IMR-90 (cell line): ENCODE data around the gene IFNAR2. TPM values are rescaled to one million over a fixed set of nuclear protein-coding genes. Genes with fewer than 3 reads are reported as not detected.

ENCODE experiments used
- ATAC-seq: fragments of 200-7000 bp; cut with Tn5 transposase; 2 replicates; pipeline ENCODE4 v1.9.1; 2020; ENCODE audit warnings: low read depth, mild to moderate bottlenecking, moderate library complexity
- BruUV-seq: library from RNA; stranded (reverse); fragments of 400-500 nt; replicated peaks from 2 replicates; lab custom pipeline; 2021; lab: Mats Ljungman, UMichigan
- CTCF ChIA-PET: fragments of 300-600 bp; formaldehyde crosslinking; extraction: SDS; loops from one replicate; lab custom pipeline; 2021; ENCODE audit warnings: antibody characterized with exemption; lab: Yijun Ruan, JAX
- POLR2A ChIA-PET: fragments of 300-600 bp; sonication (Branson Sonifier 250); formaldehyde crosslinking; loops from one replicate; lab custom pipeline; 2022; ENCODE audit warnings: antibody characterized with exemption; ENCODE audit not compliant: unreplicated experiment; lab: Charles Lee
- DNase-seq: peaks from one replicate; pipeline ENCODE4 v3.0.0; 2013
- H2AFZ ChIP-seq: replicated peaks from 2 replicates; pipeline ENCODE3; 2013; ENCODE audit warnings: low read length, mild to moderate bottlenecking; ENCODE audit not compliant: poor library complexity
- H2AK5ac ChIP-seq: 2 replicates; pipeline ENCODE4 v1.6.1; 2013; ENCODE audit warnings: low read depth, low read length, inconsistent platforms
- H2AK9ac ChIP-seq: replicated peaks from 2 replicates; pipeline ENCODE3; 2013; ENCODE audit warnings: mild to moderate bottlenecking, low read depth, low read length, moderate library complexity; ENCODE audit not compliant: poor library complexity
- H2BK120ac ChIP-seq: 2 replicates; pipeline ENCODE4 v1.6.1; 2013; ENCODE audit warnings: low read depth, low read length, inconsistent platforms
- H2BK15ac ChIP-seq: 3 replicates; pipeline ENCODE4 v1.6.1; 2013; ENCODE audit warnings: low read depth, low read length, inconsistent platforms
- H2BK20ac ChIP-seq: 2 replicates; pipeline ENCODE4 v1.6.1; 2013; ENCODE audit warnings: low read depth, mild to moderate bottlenecking, inconsistent platforms, low read length, moderate library complexity
- H2BK5ac ChIP-seq: 2 replicates; pipeline ENCODE4 v1.6.1; 2013; ENCODE audit warnings: mild to moderate bottlenecking, low read depth, low read length, inconsistent platforms; ENCODE audit not compliant: poor library complexity, severe bottlenecking
- H3K14ac ChIP-seq: replicated peaks from 2 replicates; pipeline ENCODE4 v1.6.1; 2013; ENCODE audit warnings: low read depth, low read length, inconsistent platforms
- H3K18ac ChIP-seq: 2 replicates; pipeline ENCODE4 v1.6.1; 2013; ENCODE audit warnings: low read depth, low read length, control low read depth
- H3K23ac ChIP-seq: 2 replicates; pipeline ENCODE4 v1.6.1; 2013; ENCODE audit warnings: low read depth, low read length, inconsistent platforms
- H3K27ac ChIP-seq: 2 replicates; pipeline ENCODE4 v1.5.1; 2013; ENCODE audit warnings: mild to moderate bottlenecking, control low read depth, low read length; ENCODE audit not compliant: insufficient read depth
- H3K27me3 ChIP-seq: 2 replicates; pipeline ENCODE4 v1.6.1; 2013; ENCODE audit warnings: low read length; ENCODE audit not compliant: control insufficient read depth, insufficient read depth
- H3K36me3 ChIP-seq: 2 replicates; pipeline ENCODE4 v1.6.1; 2013; ENCODE audit warnings: low read length, mixed read lengths; ENCODE audit not compliant: control insufficient read depth, insufficient read depth
- H3K4ac ChIP-seq: 2 replicates; pipeline ENCODE4 v1.6.1; 2013; ENCODE audit warnings: low read depth, low read length, inconsistent platforms
- H3K4me1 ChIP-seq: 2 replicates; pipeline ENCODE4 v1.6.1; 2013; ENCODE audit warnings: low read length, mixed read lengths; ENCODE audit not compliant: control insufficient read depth, insufficient read depth
- H3K4me2 ChIP-seq: 2 replicates; pipeline ENCODE4 v1.6.1; 2013; ENCODE audit warnings: low read depth, mild to moderate bottlenecking, control low read depth, low read length, moderate library complexity
- H3K4me3 ChIP-seq: 2 replicates; pipeline ENCODE4 v1.5.1; 2013; ENCODE audit warnings: low read depth, mild to moderate bottlenecking, control low read depth, low read length, moderate library complexity; ENCODE audit not compliant: insufficient read depth
- H3K56ac ChIP-seq: 2 replicates; pipeline ENCODE4 v1.6.1; 2013; ENCODE audit warnings: low read length, inconsistent platforms; ENCODE audit not compliant: insufficient read depth; ENCODE audit errors: extremely low read depth
- H3K79me1 ChIP-seq, 2 experiments: 2 replicates each; pipeline ENCODE4 v1.6.1; 2013; ENCODE audit warnings: low read length in 2 of 2, inconsistent platforms in 1 of 2, low read depth in 1 of 2
- H3K9ac ChIP-seq: 2 replicates; pipeline ENCODE4 v1.6.1; 2013; ENCODE audit warnings: low read depth, low read length, control low read depth
- H3K9me1 ChIP-seq: 2 replicates; pipeline ENCODE4 v1.6.1; 2013; ENCODE audit warnings: low read length, inconsistent platforms; ENCODE audit not compliant: insufficient read depth
- H3K9me3 ChIP-seq: 2 replicates; pipeline ENCODE4 v1.6.1; 2013; ENCODE audit warnings: low read length; ENCODE audit not compliant: control insufficient read depth, insufficient read depth
- H4K20me1 ChIP-seq: 2 replicates; pipeline ENCODE4 v1.6.1; 2013; ENCODE audit warnings: low read length, inconsistent platforms; ENCODE audit not compliant: insufficient read depth
- H4K5ac ChIP-seq: 2 replicates; pipeline ENCODE4 v1.6.1; 2013; ENCODE audit warnings: mild to moderate bottlenecking, low read depth, low read length, control low read depth
- H4K8ac ChIP-seq, 2 experiments: 2 replicates each; pipeline ENCODE4 v1.6.1; 2013; ENCODE audit warnings: low read depth in 2 of 2, low read length in 2 of 2, control low read depth in 1 of 2, inconsistent platforms in 1 of 2
- H4K91ac ChIP-seq: 2 replicates; pipeline ENCODE4 v1.6.1; 2013; ENCODE audit warnings: low read depth, low read length, inconsistent platforms; ENCODE audit not compliant: insufficient read depth
- BHLHE40 ChIP-seq: fragments of 150-350 bp; IDR thresholded peaks from 2 replicates; pipeline ENCODE4 v1.6.1; 2016; ENCODE audit warnings: mild to moderate bottlenecking, low read depth, low read length
- CEBPB ChIP-seq: IDR thresholded peaks from 2 replicates; pipeline ENCODE4 v1.6.1; 2012; ENCODE audit warnings: low read depth, low read length, improper control_type of control experiment
- CHD1 ChIP-seq: IDR thresholded peaks from 2 replicates; pipeline ENCODE4 v1.6.1; 2012; ENCODE audit warnings: low read depth, low read length, improper control_type of control experiment
- MAFK ChIP-seq: IDR thresholded peaks from 2 replicates; pipeline ENCODE4 v1.6.1; 2012; ENCODE audit warnings: low read depth, low read length, improper control_type of control experiment
- MXI1 ChIP-seq: IDR thresholded peaks from 2 replicates; pipeline ENCODE4 v1.6.1; 2012; ENCODE audit warnings: low read depth, mild to moderate bottlenecking, low read length, moderate library complexity, borderline replicate concordance
- NFE2L2 ChIP-seq: fragments of 150-350 bp; IDR thresholded peaks from 2 replicates; pipeline ENCODE4 v1.6.1; 2016; ENCODE audit warnings: low read depth, mild to moderate bottlenecking, low read length
- POLR2A ChIP-seq: IDR thresholded peaks from 2 replicates; pipeline ENCODE4 v1.6.1; 2012; ENCODE audit warnings: mild to moderate bottlenecking, low read depth, low read length
- RAD21 ChIP-seq: IDR thresholded peaks from 2 replicates; pipeline ENCODE4 v1.6.1; 2012; ENCODE audit warnings: low read length, improper control_type of control experiment
- RCOR1 ChIP-seq: IDR thresholded peaks from 2 replicates; pipeline ENCODE4 v1.6.1; 2012; ENCODE audit warnings: mild to moderate bottlenecking, low read length, improper control_type of control experiment; ENCODE audit not compliant: insufficient replicate concordance
- RFX5 ChIP-seq: IDR thresholded peaks from 2 replicates; pipeline ENCODE4 v1.8.0; 2012; ENCODE audit warnings: low read depth, mild to moderate bottlenecking, low read length, moderate library complexity
- SMC3 ChIP-seq: fragments of 150-350 bp; IDR thresholded peaks from 2 replicates; pipeline ENCODE4 v1.6.1; 2016; ENCODE audit warnings: low read depth, mild to moderate bottlenecking, antibody characterized with exemption, low read length, moderate library complexity
- whole genome bisulfite sequencing, 2 experiments: methylation state at CpG; one replicate each; pipeline versions ENCODE4 v1.1.5 to v1.1.7; 2013; ENCODE audit warnings: missing lambda C conversion rate in 2 of 2; ENCODE audit not compliant: insufficient read length in 1 of 2; ENCODE audit errors: extremely low coverage in 2 of 2; 5-methylcytosine and 5-hydroxymethylcytosine counted together
- dilution Hi-C: fragments of 300-500 bp; cut with HindIII; formaldehyde crosslinking; loops from one replicate; pipeline ENCODE4 v1.14.3; 2018; ENCODE audit warnings: low sequenced_read_pairs; ENCODE audit not compliant: unreplicated experiment
- in situ Hi-C: fragments of 300-500 bp; cut with MboI; formaldehyde crosslinking; loops from 3 replicates; pipeline ENCODE4 v1.14.3; 2019; ENCODE audit warnings: low sequenced_read_pairs, inconsistent platforms, mixed read lengths
- intact Hi-C: fragments of 100-400 bp; cut with micrococcal nuclease; formaldehyde crosslinking; loops from 2 replicates; pipeline ENCODE4 v1.10.0; 2022
- polyA plus RNA-seq, 3 experiments: library from polyadenylated mRNA; depleted of rRNA; stranded (reverse); fragments of >200 nt; gene quantifications; 2 replicates each; pipeline ENCODE4 v1.2.3, GENCODE V29; 2012; ENCODE audit warnings: low replicate concordance in 1 of 3
- total RNA-seq: library from RNA; depleted of rRNA; stranded (reverse); fragments of >200 nt; gene quantifications from 2 replicates; pipeline ENCODE4 v1.2.3, GENCODE V29; 2012
- TF ChIP-seq, protein P1 (sequence below): conservative IDR thresholded peaks from 2 replicates; pipeline ENCODE4 v1.5.1; 2012; ENCODE audit warnings: mild to moderate bottlenecking, low read depth, low read length, improper control_type of control experiment

The IFNAR2 gene
- total and polyA plus RNA-seq, 2 of the 4 experiments (the other 2 are of a cell fraction) = 6.3 to 13.9 TPM

DNA sequence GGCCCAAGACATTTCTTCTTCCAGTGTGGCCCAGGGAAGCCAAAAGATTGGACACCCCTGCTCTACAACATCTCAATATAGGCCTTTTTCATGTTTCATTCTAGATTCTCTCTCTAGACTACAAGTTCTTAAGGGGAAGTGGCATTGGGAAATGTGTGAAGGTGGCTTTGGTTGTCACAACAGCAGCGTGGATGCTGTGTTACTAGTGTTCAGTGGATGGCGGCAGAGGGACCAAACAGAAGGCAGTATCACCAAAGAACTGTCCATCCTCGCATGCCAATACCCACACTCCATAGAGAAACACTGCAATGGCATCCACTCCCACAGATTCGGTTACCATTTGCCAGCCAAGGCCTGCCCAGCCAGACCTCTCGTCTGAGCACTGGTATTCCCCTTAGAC is 24.3 kb upstream of the IFNAR2 start:
- in situ Hi-C loops = no loop called here

More for the DNA sequence above, 24.3 kb upstream of the IFNAR2 start:
- Histone ChIP-seq H3K9me3 (no peaks in the 10 kb centered on the region; the same call in 1 of the 2 replicates), H3K27ac (no peak overlapping the region), H2AK5ac (peak overlapping the region; percentile 44), H3K4me1 (peaks cover 10% of the 10 kb centered on the region), H2BK120ac (no peak overlapping the region), H3K27me3 (no peaks in the 10 kb centered on the region), H2AK9ac (peak overlapping the region; percentile 80), H4K5ac (no peak overlapping the region), H2BK15ac (peak overlapping the region; percentile 41; the same call in 1 of the 3 replicates), H4K20me1 (peaks cover 8% of the 10 kb centered on the region), H2AFZ (peak overlapping the region; percentile 68), H2BK20ac (no peak overlapping the region), H3K9me1 (peaks cover 13% of the 10 kb centered on the region), H3K36me3 (no peaks in the 10 kb centered on the region), H3K4me3 (no peak overlapping the region), H4K91ac (no peak overlapping the region; the same call in 1 of the 2 replicates), H3K4ac (peak overlapping the region; percentile 37), H3K79me1 (no peaks in the 10 kb centered on the region), H2BK5ac (peak overlapping the region; percentile 23), H3K4me2 (no peak overlapping the region), H3K9ac (no peak overlapping the region), H4K8ac (no peak overlapping the region), H3K56ac (no peak overlapping the region), H3K18ac (no peak overlapping the region), H3K23ac (no peak overlapping the region), H3K14ac (no peak overlapping the region)
- dilution Hi-C loops (no loop called here), intact Hi-C loops (no loop called here)
- 93% methylated on average over 2 of the region's 5 CpGs; no CpG with 5 or more reads in 1 of the 2 experiments for WGBS, 2 experiments
- ChIA-PET POLR2A (no interaction called here), CTCF (interaction anchor here (1.4 kb wide), 1 partner anchor 155 kb away, joined by 4 read pairs; no protein-coding TSS in a partner anchor)
- DNase-seq (no peak), ATAC-seq (no peak)
- BruUV-seq = no TSS peak
- TF ChIP-seq BHLHE40 (no peak), NFE2L2 (no peak), CHD1 (no peak), RCOR1 (no peak), RAD21 (no peak), MXI1 (no peak), SMC3 (no peak), MAFK (no peak), CEBPB (no peak), POLR2A (no peak), RFX5 (no peak)
- TF ChIP-seq, protein P1, sequence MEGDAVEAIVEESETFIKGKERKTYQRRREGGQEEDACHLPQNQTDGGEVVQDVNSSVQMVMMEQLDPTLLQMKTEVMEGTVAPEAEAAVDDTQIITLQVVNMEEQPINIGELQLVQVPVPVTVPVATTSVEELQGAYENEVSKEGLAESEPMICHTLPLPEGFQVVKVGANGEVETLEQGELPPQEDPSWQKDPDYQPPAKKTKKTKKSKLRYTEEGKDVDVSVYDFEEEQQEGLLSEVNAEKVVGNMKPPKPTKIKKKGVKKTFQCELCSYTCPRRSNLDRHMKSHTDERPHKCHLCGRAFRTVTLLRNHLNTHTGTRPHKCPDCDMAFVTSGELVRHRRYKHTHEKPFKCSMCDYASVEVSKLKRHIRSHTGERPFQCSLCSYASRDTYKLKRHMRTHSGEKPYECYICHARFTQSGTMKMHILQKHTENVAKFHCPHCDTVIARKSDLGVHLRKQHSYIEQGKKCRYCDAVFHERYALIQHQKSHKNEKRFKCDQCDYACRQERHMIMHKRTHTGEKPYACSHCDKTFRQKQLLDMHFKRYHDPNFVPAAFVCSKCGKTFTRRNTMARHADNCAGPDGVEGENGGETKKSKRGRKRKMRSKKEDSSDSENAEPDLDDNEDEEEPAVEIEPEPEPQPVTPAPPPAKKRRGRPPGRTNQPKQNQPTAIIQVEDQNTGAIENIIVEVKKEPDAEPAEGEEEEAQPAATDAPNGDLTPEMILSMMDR = no peak
